Measurements from ENCODE around the gene CLPTM1. TPM values are rescaled to one million over a fixed set of nuclear protein-coding genes. Genes with fewer than 3 reads are reported as not detected.

The CLPTM1 gene
- polyA plus RNA-seq, 1 donor (not counting 4 experiments of a cell fraction or from before 2014, with no cell fraction given) = 44.6 TPM

DNA sequence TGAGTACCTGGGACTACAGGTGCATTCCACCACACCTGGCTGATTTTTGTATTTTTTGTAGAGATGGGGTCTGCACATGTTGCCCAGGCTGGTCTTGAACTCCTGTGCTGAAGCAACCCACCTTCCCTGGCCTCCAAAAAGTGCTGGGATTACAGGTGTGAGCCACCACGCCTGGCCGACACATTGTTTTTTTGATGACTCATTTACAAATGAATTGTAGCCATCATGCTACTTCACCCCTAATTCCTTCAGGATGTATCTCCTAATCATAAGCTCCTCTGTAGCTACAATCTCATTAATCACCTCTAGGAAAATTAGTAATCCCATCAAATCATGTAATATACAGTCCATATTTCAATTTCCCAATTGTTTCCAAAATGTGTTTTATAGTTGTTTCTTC, 64.0 kb downstream of the CLPTM1 start:
- H3K27me3 ChIP-seq (ENCODE audit: control insufficient read depth, extremely low read depth, insufficient read depth, low read length) = no peaks in the 10 kb centered on the region
- dilution Hi-C loops (cut with MboI; ENCODE audit: extremely low pct_ligation_motif_present, low sequenced_read_pairs) = no loop called here
- no peak for DNase-seq (ENCODE audit: low read depth, low spot score)
- H3K4me1 ChIP-seq (ENCODE audit: control insufficient read depth, extremely low read depth, insufficient read depth, low read length) = no peaks in the 10 kb centered on the region
- no peak overlapping the region for H3K4me3 ChIP-seq (ENCODE audit: control insufficient read depth in 2 of 3, extremely low read depth in 1 of 3, insufficient read depth in 2 of 3, low read depth in 1 of 3, low read length in 3 of 3)
- H3K4me2 ChIP-seq (ENCODE audit: control insufficient read depth, extremely low read depth, insufficient read depth, low read depth, low read length) = no peak overlapping the region
- no peak overlapping the region for H3K9ac ChIP-seq (ENCODE audit: control insufficient read depth, extremely low read depth, insufficient read depth, low read length)
- no peak overlapping the region for H3K27ac ChIP-seq (ENCODE audit: control insufficient read depth, insufficient read depth, low read length)
- H3K36me3 ChIP-seq (ENCODE audit: control insufficient read depth in 2 of 2, extremely low read depth in 1 of 2, insufficient read depth in 2 of 2, low read length in 2 of 2) = peaks cover 2% of the 10 kb centered on the region in 2 experiments
- H3K9me1 ChIP-seq (ENCODE audit: control insufficient read depth, extremely low read depth, insufficient read depth, low read length) = no peaks in the 10 kb centered on the region
- H2AFZ ChIP-seq (ENCODE audit: control insufficient read depth, low read length) = no peak overlapping the region
- H3K79me2 ChIP-seq (ENCODE audit: control insufficient read depth, insufficient read depth, low read length) = no peaks in the 10 kb centered on the region
- no peak for FAIRE-seq
- H3K9me3 ChIP-seq (ENCODE audit: control insufficient read depth, low read depth, low read length) = no peaks in the 10 kb centered on the region
- H4K20me1 ChIP-seq (ENCODE audit: control insufficient read depth, extremely low read depth, insufficient read depth, low read length) = no peaks in the 10 kb centered on the region
- no peak for TF ChIP-seq EZH2 (IDR thresholded peaks at IDR 0.05; ENCODE audit: low read length)
- TF ChIP-seq, protein P1, sequence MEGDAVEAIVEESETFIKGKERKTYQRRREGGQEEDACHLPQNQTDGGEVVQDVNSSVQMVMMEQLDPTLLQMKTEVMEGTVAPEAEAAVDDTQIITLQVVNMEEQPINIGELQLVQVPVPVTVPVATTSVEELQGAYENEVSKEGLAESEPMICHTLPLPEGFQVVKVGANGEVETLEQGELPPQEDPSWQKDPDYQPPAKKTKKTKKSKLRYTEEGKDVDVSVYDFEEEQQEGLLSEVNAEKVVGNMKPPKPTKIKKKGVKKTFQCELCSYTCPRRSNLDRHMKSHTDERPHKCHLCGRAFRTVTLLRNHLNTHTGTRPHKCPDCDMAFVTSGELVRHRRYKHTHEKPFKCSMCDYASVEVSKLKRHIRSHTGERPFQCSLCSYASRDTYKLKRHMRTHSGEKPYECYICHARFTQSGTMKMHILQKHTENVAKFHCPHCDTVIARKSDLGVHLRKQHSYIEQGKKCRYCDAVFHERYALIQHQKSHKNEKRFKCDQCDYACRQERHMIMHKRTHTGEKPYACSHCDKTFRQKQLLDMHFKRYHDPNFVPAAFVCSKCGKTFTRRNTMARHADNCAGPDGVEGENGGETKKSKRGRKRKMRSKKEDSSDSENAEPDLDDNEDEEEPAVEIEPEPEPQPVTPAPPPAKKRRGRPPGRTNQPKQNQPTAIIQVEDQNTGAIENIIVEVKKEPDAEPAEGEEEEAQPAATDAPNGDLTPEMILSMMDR (optimal IDR thresholded peaks at IDR 0.05 in 1 of 3, IDR thresholded peaks at IDR 0.05 in 1 of 3, conservative IDR thresholded peaks at IDR 0.05 in 1 of 3; ENCODE audit: extremely low read depth in 1 of 3, insufficient read depth in 2 of 3, low read length in 3 of 3) = no peak

DNA sequence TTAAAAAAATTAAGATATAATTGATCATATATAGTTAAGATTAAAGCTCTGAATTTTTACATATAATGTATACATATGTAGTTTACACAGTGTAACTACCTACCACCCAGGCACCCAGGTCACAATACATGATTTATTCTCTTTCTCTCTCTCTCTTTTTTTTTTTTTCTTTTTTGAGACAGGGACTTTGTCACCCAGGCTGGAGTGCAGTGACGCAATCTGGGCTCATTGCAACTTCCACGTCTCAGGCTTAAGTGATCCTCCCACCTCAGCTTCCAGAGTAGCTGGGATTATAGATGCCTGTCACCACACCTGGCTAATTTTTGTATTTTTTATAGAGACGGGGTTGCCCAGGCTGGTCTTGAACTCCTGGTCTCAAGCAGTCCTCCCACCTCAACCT, 64.9 kb downstream of the CLPTM1 start:
- no peak overlapping the region for H3K4me2 ChIP-seq (ENCODE audit: control insufficient read depth, extremely low read depth, insufficient read depth, low read depth, low read length)
- no peaks in the 10 kb centered on the region for H3K9me1 ChIP-seq (ENCODE audit: control insufficient read depth, extremely low read depth, insufficient read depth, low read length)
- H3K27ac ChIP-seq (ENCODE audit: control insufficient read depth, insufficient read depth, low read length) = no peak overlapping the region
- H3K79me2 ChIP-seq (ENCODE audit: control insufficient read depth, insufficient read depth, low read length) = no peaks in the 10 kb centered on the region
- H3K36me3 ChIP-seq (ENCODE audit: control insufficient read depth in 2 of 2, extremely low read depth in 1 of 2, insufficient read depth in 2 of 2, low read length in 2 of 2) = peaks cover 2% of the 10 kb centered on the region in 2 experiments
- DNase-seq (ENCODE audit: low read depth, low spot score) (no peak), FAIRE-seq (no peak)
- H3K9me3 ChIP-seq (ENCODE audit: control insufficient read depth, low read depth, low read length) = no peaks in the 10 kb centered on the region
- no peak overlapping the region for H3K4me3 ChIP-seq (ENCODE audit: control insufficient read depth in 2 of 3, extremely low read depth in 1 of 3, insufficient read depth in 2 of 3, low read depth in 1 of 3, low read length in 3 of 3)
- no peak overlapping the region for H3K9ac ChIP-seq (ENCODE audit: control insufficient read depth, extremely low read depth, insufficient read depth, low read length)
- H4K20me1 ChIP-seq (ENCODE audit: control insufficient read depth, extremely low read depth, insufficient read depth, low read length) = no peaks in the 10 kb centered on the region
- H2AFZ ChIP-seq (ENCODE audit: control insufficient read depth, low read length) = no peak overlapping the region
- H3K4me1 ChIP-seq (ENCODE audit: control insufficient read depth, extremely low read depth, insufficient read depth, low read length) = no peaks in the 10 kb centered on the region
- dilution Hi-C loops (cut with MboI; ENCODE audit: extremely low pct_ligation_motif_present, low sequenced_read_pairs) = no loop called here
- no peaks in the 10 kb centered on the region for H3K27me3 ChIP-seq (ENCODE audit: control insufficient read depth, extremely low read depth, insufficient read depth, low read length)
- TF ChIP-seq, protein P1 (optimal IDR thresholded peaks at IDR 0.05 in 1 of 3, IDR thresholded peaks at IDR 0.05 in 1 of 3, conservative IDR thresholded peaks at IDR 0.05 in 1 of 3; ENCODE audit: extremely low read depth in 1 of 3, insufficient read depth in 2 of 3, low read length in 3 of 3) = no peak
- no peak for TF ChIP-seq EZH2 (IDR thresholded peaks at IDR 0.05; ENCODE audit: low read length)

Measured in keratinocyte (primary cell).